IPS DF 6.9 (cell line): Measurements from ENCODE around the gene SHISA9.

ENCODE experiments used
- DNase-seq: peaks from one replicate; pipeline ENCODE4 v3.0.0-alpha.2; 2013; ENCODE audit warnings: low read depth, low spot score
- H3K27ac ChIP-seq: one replicate; pipeline ENCODE4 v1.5.1; 2013; ENCODE audit warnings: low read length, control low read depth
- H3K27me3 ChIP-seq: 2 replicates; pipeline ENCODE4 v1.6.1; 2013; ENCODE audit warnings: mild to moderate bottlenecking, low read length; ENCODE audit not compliant: control insufficient read depth, insufficient read depth
- H3K36me3 ChIP-seq: 2 replicates; pipeline ENCODE4 v1.6.1; 2013; ENCODE audit warnings: low read length; ENCODE audit not compliant: control insufficient read depth, insufficient read depth
- H3K4me1 ChIP-seq: 2 replicates; pipeline ENCODE4 v1.6.1; 2013; ENCODE audit warnings: low read length; ENCODE audit not compliant: control insufficient read depth, insufficient read depth
- H3K4me3 ChIP-seq: 2 replicates; pipeline ENCODE4 v1.5.1; 2013; ENCODE audit warnings: mild to moderate bottlenecking, low read length
- H3K9me3 ChIP-seq: 2 replicates; pipeline ENCODE4 v1.6.1; 2013; ENCODE audit warnings: low read length, inconsistent platforms; ENCODE audit not compliant: control insufficient read depth, insufficient read depth
- WGBS: extraction: QIAGEN DNeasy Blood & Tissue Kit; methylation state at CpG from one replicate; pipeline ENCODE4 v1.1.7; 2013; ENCODE audit warnings: mixed read lengths, missing lambda C conversion rate; ENCODE audit not compliant: insufficient read length, insufficient coverage; 5-methylcytosine and 5-hydroxymethylcytosine counted together

SHISA9 gene

DNA sequence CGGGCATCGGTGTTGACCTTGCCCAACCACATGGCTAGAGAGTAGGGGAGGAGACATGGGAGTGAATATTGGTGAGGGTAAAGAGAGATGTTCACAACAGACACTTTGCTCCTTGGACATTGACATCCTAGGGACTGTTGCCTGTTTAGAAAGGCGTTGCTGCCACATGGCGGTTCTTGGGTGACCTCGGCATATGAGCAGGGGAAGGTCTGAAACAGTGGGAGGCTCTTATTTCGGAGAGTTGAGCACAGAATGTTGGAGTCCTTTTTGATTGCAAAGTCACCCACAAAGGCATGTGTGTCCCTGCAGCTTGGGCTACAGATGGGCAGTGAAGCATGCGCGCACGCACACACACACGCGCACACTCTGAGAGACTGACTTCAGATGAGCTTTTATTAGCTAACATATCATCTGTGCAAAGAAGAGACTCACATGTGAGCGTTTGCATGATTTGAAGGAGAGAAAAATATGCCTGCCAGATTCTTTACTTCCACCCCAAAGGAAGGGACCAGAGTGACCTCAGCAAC lies 104.4 kb downstream of the SHISA9 start:
- no peaks in the 10 kb centered on the region for H3K4me1 ChIP-seq
- H3K9me3 ChIP-seq = no peaks in the 10 kb centered on the region
- no peak overlapping the region for H3K27ac ChIP-seq
- H3K27me3 ChIP-seq = no peaks in the 10 kb centered on the region
- no peak overlapping the region for H3K4me3 ChIP-seq
- H3K36me3 ChIP-seq = no peaks in the 10 kb centered on the region
- no CpG with 5 or more reads among the region's 12 CpGs for WGBS
- no peak for DNase-seq

DNA sequence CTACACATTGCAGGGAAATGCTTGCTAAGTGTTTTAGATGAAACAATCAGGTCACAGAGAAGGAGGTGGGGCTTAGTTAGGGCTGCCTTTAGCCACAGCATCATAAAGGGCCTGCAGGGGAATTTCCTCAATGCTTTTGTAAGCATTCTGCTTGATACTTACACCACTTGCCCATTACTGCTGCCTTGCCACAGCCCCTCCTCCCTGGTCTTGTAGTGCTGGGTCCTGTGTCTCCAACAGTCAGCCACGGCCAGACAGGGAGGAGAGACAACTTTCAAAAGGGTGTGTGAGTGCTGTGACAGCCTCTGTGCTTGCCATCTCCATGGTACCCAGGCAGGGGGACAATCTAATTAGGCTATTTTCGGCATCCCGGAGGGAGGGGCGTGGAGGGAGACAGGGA lies 111.2 kb downstream of the SHISA9 start:
- Histone ChIP-seq H3K9me3 (no peaks in the 10 kb centered on the region), H3K27ac (no peak overlapping the region), H3K36me3 (no peaks in the 10 kb centered on the region), H3K27me3 (no peaks in the 10 kb centered on the region), H3K4me3 (no peak overlapping the region), H3K4me1 (peaks cover 10% of the 10 kb centered on the region)
- WGBS = no CpG with 5 or more reads among the region's 4 CpGs
- no peak for DNase-seq

DNA sequence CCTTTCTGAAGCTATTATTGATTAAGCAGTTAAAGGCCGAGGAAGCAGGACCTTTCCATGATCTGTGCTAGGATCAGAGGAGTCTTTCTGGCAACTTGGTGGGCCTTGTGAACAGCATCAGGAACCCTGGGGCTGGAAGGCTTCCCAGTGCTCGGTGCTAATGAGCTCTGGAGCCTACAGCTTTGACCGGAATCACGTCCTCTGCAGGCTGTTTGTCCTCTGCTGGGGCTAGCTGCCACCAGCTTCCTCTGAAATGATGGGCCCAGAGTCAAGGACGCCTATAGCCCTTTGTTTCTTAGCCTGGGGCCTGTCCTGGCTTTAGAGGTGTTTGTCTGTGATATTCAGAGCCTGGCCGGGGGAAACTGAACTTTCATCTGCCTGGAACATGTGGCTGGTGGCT lies 111.6 kb downstream of the SHISA9 start:
- H3K36me3 ChIP-seq = no peaks in the 10 kb centered on the region
- no peak overlapping the region for H3K4me3 ChIP-seq
- H3K9me3 ChIP-seq = no peaks in the 10 kb centered on the region
- peaks cover 11% of the 10 kb centered on the region for H3K4me1 ChIP-seq
- no peak overlapping the region for H3K27ac ChIP-seq
- no peaks in the 10 kb centered on the region for H3K27me3 ChIP-seq
- WGBS = no CpG with 5 or more reads among the region's 6 CpGs
- DNase-seq = no peak

DNA sequence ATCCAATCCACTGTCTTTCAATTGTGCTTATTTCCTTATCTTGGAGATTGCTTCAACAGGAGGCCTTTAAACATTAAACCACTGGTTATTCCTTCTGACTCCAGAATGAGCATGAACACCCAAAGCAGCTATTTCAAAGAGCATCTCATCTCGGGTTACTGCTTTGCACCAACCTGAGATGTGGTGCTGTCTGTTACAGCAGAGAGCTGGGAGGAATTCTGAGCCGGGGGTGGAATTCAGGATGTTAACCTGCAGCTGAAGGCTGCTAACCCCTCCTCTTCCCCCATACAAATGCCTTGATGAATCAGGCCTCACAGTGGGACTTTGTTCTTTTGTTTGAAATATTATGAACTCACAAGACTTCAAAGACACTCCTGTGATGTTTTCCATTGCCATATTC lies 113.1 kb downstream of the SHISA9 start:
- Histone ChIP-seq H3K27me3 (no peaks in the 10 kb centered on the region), H3K4me3 (no peak overlapping the region), H3K27ac (no peak overlapping the region), H3K36me3 (no peaks in the 10 kb centered on the region), H3K4me1 (peaks cover 15% of the 10 kb centered on the region), H3K9me3 (no peaks in the 10 kb centered on the region)
- peak; percentile 54 for DNase-seq
- no CpG with 5 or more reads among the region's 2 CpGs for WGBS

DNA sequence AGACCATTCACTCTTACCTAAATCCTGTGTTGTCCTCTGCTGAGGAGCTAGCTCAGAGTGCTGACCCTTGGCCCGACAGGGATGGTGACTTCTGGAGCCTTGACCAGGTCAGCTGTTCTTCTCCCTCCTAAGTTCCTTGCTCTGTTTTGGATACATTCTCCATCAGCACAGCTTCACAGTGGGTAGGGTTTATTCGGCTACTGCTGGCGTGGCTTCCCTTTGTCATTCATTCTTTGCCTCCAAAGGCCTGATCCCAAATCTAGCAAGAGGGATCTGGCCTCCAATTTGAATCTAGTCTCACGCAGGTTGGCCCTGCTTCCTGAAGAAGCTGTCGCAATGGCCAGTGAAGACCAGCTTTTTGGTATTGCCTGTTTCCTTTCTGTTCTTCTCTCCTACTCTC lies 116.6 kb downstream of the SHISA9 start:
- H3K27ac ChIP-seq = no peak overlapping the region
- no peak for DNase-seq
- no peaks in the 10 kb centered on the region for H3K27me3 ChIP-seq
- H3K4me1 ChIP-seq = peaks cover 8% of the 10 kb centered on the region; the same call in 1 of the 2 replicates
- no peaks in the 10 kb centered on the region for H3K9me3 ChIP-seq
- WGBS = no CpG with 5 or more reads among the region's 5 CpGs
- no peaks in the 10 kb centered on the region for H3K36me3 ChIP-seq
- no peak overlapping the region for H3K4me3 ChIP-seq

DNA sequence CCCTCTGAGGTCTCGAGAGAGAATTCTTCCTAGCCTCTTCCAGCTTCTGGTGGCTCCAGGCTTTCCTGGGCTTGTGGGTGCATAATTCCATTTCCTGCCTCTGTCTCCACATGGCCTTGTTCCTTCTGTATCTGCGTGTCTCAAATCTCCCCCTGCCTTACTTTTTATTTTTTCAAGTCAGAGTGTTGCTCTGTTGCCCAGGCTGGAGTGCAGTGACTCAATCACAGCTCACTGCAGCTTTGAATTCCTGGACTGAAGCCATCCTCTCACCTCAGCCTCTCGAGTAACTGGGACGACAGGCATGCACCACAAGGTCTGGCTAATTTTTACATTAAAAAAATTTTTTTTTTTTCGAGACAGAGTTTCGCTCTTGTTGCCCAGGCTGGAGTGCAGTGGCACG lies 120.6 kb downstream of the SHISA9 start:
- Histone ChIP-seq H3K27me3 (no peaks in the 10 kb centered on the region), H3K36me3 (no peaks in the 10 kb centered on the region), H3K9me3 (no peaks in the 10 kb centered on the region), H3K4me3 (no peak overlapping the region), H3K4me1 (peaks cover 7% of the 10 kb centered on the region), H3K27ac (no peak overlapping the region)
- no CpG with 5 or more reads among the region's 7 CpGs for WGBS
- DNase-seq = no peak

DNA sequence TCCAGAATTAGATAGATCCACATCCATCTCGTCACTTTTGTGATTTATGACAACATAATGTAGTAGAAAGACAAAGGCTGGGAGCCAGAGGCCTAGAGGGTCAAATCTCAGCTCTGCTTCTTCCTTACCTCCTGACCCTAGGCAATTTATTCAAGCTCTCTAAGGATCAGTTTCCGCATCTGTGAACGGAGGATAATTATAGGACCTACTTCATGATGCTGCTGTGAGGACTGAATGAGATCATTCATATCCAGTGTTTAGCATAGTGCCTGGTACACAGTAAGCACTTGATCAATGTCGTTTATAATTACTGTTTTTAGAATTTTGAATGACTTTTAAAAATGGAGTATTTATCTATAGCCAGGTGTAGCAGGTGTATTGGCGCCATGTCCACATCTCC lies 128.4 kb downstream of the SHISA9 start:
- Histone ChIP-seq H3K4me3 (no peak overlapping the region), H3K9me3 (no peaks in the 10 kb centered on the region), H3K27ac (no peak overlapping the region), H3K36me3 (no peaks in the 10 kb centered on the region), H3K4me1 (no peaks in the 10 kb centered on the region), H3K27me3 (no peaks in the 10 kb centered on the region)
- WGBS = no CpG with 5 or more reads among the region's 5 CpGs
- DNase-seq = no peak

DNA sequence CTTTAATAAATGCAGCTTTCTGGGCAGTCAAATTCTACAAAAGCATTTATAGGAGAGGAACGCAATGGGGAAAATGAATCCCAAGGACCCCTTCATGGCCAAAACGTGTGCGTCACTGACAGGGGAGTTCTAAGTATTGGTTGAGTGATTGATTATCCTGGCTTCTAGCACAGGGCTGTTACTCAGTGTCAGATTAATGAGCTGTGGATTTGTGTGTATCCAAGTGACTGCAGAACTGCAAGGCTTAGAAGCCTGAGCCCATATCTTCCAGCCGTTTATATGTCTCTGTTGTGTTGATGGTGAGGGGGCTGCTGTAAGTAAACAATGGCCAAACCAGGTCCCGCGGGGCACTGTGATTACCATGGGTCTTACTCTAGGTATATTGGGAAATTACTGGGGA lies 129.4 kb downstream of the SHISA9 start:
- Histone ChIP-seq H3K36me3 (no peaks in the 10 kb centered on the region), H3K4me3 (no peak overlapping the region), H3K27ac (no peak overlapping the region), H3K9me3 (no peaks in the 10 kb centered on the region), H3K27me3 (no peaks in the 10 kb centered on the region), H3K4me1 (no peaks in the 10 kb centered on the region)
- no CpG with 5 or more reads among the region's 6 CpGs for WGBS
- no peak for DNase-seq

DNA sequence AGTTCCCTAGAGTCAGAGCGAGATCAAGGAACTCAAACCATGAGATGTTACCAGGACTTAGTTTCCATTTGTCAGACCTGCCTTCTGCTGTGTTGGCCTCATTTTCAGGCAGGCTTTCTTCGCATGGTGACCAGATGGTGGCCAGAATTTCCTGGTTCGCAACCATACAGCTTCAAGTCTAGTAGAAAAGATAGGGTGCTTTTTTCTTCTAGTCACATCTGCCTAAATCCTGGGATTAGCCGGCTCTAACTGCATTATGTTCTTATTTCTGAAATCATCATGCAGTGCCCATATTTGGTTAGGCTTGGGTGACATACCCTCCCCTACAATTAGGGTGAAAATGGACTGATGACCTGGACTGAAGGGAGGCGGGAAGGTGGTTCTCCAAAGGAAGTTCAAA lies 131.5 kb downstream of the SHISA9 start:
- Histone ChIP-seq H3K27ac (no peak overlapping the region), H3K27me3 (no peaks in the 10 kb centered on the region), H3K9me3 (no peaks in the 10 kb centered on the region), H3K4me1 (no peaks in the 10 kb centered on the region), H3K4me3 (no peak overlapping the region), H3K36me3 (no peaks in the 10 kb centered on the region)
- no CpG with 5 or more reads among the region's 5 CpGs for WGBS
- no peak for DNase-seq

DNA sequence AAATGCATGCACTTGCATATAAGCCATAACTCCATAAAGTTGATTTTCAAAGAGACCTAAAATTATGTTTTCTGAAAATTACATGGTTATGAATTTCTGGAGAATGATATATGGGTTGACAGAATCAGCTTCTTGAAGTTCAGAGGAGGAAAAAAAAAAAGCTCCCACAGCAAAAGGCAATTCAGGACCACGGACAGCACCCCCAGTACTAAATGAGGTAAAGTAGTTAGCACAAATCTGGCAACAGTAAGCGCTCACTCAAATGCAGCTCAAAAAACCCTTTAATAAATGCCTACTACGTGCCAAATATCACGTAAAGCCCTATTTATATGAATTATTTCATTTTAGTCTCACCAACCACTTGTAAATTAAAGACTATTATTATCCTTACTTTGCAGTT lies 135.2 kb downstream of the SHISA9 start:
- DNase-seq = peak; percentile 43
- Histone ChIP-seq H3K27ac (no peak overlapping the region), H3K4me1 (0 out of 2 replicates have a peak, but pooled peaks cover 2% of the 10 kb centered on the region), H3K4me3 (no peak overlapping the region), H3K9me3 (no peaks in the 10 kb centered on the region), H3K27me3 (no peaks in the 10 kb centered on the region), H3K36me3 (no peaks in the 10 kb centered on the region)
- WGBS = no CpG with 5 or more reads among the region's 4 CpGs

DNA sequence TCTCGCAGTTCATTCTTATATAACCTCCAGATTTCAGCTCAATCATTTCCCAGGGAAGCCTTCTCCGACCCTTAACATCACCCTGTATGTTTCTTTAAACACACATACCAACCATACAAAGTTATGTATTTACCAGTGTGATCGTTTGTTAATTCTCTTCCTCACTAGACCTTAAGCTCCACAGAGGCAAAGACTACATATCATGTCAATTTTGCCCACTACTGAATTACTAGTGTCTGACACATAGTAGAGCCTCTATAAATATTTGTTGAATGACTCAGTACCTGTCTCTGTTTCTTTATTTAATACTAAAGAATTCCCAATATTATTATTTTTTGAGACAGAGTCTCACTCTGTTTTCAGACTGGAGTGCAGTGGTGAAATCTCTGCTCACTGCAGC lies 137.2 kb downstream of the SHISA9 start:
- no CpG with 5 or more reads among the region's 3 CpGs for WGBS
- Histone ChIP-seq H3K27me3 (no peaks in the 10 kb centered on the region), H3K4me1 (0 out of 2 replicates have a peak, but pooled peaks cover 2% of the 10 kb centered on the region), H3K36me3 (no peaks in the 10 kb centered on the region), H3K4me3 (no peak overlapping the region), H3K27ac (no peak overlapping the region), H3K9me3 (no peaks in the 10 kb centered on the region)
- DNase-seq = no peak
